GM18508 (cell line): Measurements from ENCODE around the gene PDS5A.
"Not testable (repeated sequence)": the region's sequence is repeated elsewhere in the genome, so short reads cannot be mapped to it uniquely, and the experiment has no call there.

ENCODE experiments used
- ATAC-seq: cut with Tn5 transposase; IDR thresholded peaks from one replicate; pipeline ENCODE4 v1.9.1; 2021; ENCODE audit warnings: moderate number of reproducible peaks; ENCODE audit not compliant: insufficient read depth, unreplicated experiment

Gene PDS5A

GRCh38 chr4:39905656-39906055 lies 72.1 kb downstream of the PDS5A start:
- no peak for ATAC-seq

- ATAC-seq, result not testable (repeated sequence)
Observed at GRCh38 chr4:39905019-39905418, 72.7 kb downstream of the PDS5A start.

DNA sequence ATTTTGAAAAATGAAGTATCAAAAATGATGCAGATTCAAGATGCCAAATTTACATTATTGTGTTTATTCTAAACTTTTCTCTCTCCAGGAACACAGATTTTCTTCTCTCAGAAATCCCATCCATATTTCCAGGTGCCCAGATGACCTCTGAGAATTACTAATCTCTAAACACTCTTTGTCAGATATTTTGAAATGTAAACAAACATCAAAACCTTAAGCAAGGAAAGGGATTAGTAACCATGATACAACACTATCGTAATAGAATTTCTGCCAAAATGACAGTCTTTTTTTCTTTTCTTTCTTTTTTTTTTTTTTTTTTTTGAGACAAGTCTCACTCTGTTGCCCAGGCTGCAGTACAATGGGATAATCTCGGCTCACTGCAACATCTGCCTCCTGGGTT lies 76.7 kb downstream of the PDS5A start:
- ATAC-seq, result no peak

DNA sequence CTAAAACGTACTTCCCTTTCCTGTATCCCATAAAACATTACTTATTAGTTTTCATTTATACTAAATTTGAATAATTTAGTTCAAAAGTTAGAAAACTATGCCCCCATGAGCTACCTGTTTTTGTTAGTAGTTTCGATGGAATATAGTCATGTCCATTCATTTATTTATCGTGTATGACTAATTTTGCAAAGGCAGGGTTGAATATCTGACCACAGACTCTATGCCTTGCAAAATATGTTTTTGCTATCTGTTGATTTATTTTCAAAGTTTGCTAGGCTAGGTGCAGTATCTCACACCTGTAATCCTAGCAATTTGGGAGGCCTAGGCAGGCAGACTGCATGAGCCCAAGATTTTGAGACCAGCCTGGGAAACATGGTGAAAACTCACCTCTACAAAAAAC lies 78.4 kb downstream of the PDS5A start:
- ATAC-seq, result no peak

- ATAC-seq, result no peak
Observed at GRCh38 chr4:39898015-39898414, 79.7 kb downstream of the PDS5A start.

DNA sequence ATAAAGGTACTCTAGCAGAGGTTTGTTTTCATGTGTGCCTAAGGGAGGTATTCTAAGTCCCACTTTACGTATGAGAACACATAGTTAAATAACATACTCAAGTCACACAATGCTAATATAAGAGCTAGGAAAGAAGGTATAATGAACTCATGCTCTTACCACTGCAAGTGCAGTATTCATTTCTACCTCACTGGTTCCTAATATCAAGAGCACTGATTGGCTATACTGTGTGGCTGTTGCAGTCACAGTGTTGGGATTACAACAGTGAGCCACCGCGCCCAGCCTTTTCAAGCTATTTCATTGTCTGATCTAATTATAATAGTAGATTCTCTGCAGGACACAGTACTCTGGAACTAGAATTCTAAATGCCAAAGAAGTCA lies 84.0 kb downstream of the PDS5A start:
- no peak for ATAC-seq

DNA sequence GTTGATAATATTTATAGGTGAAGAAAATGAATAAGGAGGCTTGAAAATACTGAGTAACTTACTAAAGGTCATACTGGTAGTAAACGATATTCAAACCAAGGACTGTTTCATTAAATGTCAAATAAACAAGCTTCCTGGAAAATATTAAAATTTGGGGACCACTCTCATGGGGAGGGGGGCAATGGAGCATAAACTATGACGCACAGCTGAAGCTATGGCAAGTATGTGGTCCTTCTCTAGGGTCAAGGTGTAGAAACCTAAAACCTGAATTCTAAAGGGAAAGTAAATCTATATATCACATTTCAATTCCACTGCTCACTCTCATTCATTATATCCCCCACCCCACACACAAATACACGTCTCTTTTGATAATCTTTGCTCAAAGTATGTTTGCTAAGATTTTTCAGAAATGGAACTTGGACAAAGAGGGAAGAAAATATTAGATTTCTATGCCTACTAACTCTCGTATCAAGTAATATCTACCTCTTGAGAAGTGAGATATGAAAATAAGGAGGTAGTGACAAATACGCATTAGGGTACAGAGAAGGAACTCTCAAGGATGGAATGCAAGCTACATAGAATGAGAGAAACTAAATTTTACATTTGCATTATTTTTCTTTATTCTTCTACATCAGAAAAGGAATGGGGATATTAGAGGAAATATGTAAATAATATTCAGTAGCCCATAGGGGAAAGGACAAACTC lies 84.6 kb downstream of the PDS5A start:
- ATAC-seq, result no peak

DNA sequence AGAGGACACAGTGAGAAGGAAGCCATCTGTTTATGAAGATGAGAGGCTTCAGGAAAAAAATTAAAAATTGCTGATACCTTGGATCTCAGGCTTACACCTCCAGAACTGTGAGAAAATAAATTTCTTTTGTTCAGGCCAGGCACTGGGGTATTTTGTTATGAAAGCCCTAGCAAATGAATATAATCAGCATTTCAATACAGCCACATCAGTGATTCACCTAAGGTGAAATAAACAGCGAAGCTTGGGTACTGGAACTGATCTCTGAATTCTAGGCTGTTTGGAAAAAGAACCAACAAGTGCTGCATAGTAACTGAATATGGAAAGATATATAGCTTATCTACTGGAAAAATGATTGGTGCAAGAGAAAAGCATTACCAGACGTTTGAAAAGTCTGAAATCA lies 88.5 kb downstream of the PDS5A start:
- no peak for ATAC-seq

DNA sequence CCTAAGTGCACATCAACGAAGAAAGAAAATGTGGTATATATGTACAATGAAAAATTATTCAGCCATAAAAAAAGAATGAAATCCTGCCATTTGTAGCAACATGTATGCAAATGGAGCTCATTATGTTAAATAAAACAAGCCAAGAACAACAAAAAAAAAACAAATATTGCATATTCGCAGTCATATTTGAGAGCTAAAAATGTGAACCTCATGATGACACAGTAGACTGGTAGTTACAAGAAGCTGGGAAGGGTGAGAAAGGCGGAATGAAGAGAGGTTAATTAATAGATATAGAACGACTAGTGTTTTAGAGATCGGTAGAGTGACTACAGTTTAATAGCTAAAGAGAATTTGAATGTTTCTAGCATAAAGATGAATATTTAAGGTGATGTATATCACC lies 89.2 kb downstream of the PDS5A start:
- no peak for ATAC-seq

DNA sequence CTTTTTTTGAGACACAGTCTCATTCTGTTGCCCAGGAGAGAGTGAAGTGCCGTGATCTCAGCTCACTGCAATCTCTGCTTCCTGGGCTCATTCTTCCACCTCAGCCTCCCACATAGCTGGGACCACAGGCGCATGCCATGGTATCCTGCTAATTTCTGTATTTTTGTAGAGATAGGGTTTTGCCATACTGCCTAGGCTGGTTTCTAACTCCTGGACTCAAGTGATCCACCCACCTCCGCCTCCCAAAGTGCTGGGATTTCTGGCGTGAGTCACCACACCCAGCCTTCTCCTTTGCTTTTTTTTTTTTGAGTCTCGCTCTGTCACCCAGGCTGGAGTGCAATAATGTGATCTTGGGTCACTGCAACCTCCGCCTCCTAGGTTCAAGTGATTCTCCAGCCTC lies 94.1 kb downstream of the PDS5A start:
- no peak for ATAC-seq

GRCh38 chr4:39881789-39882188 lies 95.9 kb downstream of the PDS5A start:
- no peak for ATAC-seq

DNA sequence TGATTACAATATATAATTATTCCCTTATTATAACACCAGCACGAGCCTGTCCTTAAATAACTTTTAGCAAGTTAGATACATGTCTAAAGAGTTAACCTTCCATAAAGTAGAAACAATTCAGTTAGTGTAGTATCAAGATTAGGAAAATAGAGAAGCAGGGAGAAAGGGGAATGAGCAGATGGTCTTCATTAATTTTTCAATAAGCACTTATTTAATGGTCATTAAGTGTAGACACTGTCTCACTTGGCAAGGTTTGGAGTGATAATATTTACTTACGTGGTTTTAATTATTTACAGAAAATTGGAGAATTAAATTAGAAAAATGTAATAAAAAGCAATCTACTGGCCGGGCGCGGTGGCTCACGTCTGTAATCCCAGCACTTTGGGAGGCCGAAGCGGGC lies 99.7 kb downstream of the PDS5A start:
- no peak for ATAC-seq

DNA sequence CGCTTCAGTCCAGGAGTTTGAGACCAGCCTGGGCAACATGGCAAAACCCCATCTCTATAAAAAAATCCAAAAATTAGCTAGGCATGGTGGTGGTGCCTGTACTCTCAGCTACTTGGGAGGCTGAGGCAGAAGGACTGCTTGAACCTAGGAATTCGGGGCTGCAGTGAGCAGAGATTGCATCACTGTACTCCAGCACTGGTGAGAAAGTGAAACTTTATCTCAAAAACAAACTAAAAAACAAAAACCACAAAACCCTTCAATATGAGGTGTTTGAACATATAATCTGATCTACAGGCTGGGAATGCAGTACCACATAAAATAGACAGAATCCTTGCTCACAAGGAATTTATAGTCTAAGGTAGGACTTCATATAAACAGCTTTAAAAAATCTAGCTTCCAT lies 103.9 kb downstream of the PDS5A start:
- no peak for ATAC-seq

DNA sequence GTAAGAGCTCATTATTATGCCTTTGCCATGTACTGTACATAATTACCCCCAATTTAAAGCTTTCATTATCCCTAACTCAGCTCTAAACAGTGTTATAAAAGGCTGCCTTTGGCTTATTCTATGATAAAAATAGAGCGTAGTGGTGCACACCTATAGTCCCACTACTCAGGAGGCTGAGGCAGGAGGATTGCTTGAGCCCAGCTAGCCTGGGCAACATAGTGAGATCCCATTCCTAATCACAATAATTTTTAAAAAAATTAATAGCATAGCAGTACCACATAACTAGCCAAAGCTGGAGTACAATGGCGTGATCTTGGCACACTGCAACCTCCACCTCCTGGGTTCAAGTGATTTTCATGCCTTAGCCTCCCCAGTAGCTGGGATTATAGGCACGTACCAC lies 112.4 kb downstream of the PDS5A start:
- ATAC-seq, result no peak

- ATAC-seq, result no peak
Observed at GRCh38 chr4:39864391-39864790, 113.3 kb downstream of the PDS5A start.

- no peak for ATAC-seq
Observed at GRCh38 chr4:39860804-39861203, 116.9 kb downstream of the PDS5A start.

DNA sequence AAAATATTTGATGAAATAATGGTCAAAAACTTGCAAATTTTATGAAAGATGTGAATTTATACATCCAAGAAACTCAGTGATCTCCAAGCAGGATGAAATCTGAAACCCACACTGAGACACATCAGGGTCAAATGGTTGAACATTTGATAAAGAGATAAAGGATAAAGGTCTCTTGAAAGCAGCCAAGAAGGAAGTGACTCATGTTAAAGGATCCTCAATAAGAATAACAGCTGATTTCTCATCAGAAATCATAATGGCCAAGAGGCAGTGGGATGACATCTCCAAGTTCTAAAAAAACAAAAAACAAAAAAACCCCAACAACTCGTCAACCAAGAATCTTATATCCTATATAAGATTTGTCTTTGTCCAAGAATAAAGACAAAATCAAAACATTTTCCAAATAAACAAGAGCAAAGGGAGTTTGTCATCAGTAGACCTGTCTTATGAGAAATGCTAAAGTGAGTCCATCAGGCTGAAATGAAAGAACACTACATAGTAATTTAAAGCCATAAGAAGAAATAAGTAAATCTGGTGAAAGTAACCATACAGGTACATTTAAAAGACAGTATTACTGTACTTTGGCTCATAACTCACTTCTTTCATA lies 121.7 kb downstream of the PDS5A start:
- no peak for ATAC-seq

- no peak for ATAC-seq
Observed at GRCh38 chr4:39852636-39853035, 125.1 kb downstream of the PDS5A start.

GRCh38 chr4:39850727-39851126 lies 127.0 kb downstream of the PDS5A start:
- no peak for ATAC-seq

- no peak for ATAC-seq
Observed at GRCh38 chr4:39846705-39847104, 131.0 kb downstream of the PDS5A start.

GRCh38 chr4:39846120-39846519 lies 131.6 kb downstream of the PDS5A start:
- no peak for ATAC-seq

GRCh38 chr4:39841894-39842293 lies 135.8 kb downstream of the PDS5A start:
- no peak for ATAC-seq
